Colon (tissue), 2 donors: ENCODE results near the gene NUDT6.
"Not testable (repeated sequence)": the region's sequence is repeated elsewhere in the genome, so short reads cannot be mapped to it uniquely, and the experiment has no call there.

Experiments
- FAIRE-seq: peaks from 2 replicates; lab custom pipeline; 2012; peaks lifted over from hg19 to GRCh38; lab: Jason Lieb, UNC
- donor health status: control.
- donor health status: control.

The NUDT6 gene, protein sequence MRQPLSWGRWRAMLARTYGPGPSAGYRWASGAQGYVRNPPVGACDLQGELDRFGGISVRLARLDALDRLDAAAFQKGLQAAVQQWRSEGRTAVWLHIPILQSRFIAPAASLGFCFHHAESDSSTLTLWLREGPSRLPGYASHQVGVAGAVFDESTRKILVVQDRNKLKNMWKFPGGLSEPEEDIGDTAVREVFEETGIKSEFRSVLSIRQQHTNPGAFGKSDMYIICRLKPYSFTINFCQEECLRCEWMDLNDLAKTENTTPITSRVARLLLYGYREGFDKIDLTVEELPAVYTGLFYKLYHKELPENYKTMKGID

DNA sequence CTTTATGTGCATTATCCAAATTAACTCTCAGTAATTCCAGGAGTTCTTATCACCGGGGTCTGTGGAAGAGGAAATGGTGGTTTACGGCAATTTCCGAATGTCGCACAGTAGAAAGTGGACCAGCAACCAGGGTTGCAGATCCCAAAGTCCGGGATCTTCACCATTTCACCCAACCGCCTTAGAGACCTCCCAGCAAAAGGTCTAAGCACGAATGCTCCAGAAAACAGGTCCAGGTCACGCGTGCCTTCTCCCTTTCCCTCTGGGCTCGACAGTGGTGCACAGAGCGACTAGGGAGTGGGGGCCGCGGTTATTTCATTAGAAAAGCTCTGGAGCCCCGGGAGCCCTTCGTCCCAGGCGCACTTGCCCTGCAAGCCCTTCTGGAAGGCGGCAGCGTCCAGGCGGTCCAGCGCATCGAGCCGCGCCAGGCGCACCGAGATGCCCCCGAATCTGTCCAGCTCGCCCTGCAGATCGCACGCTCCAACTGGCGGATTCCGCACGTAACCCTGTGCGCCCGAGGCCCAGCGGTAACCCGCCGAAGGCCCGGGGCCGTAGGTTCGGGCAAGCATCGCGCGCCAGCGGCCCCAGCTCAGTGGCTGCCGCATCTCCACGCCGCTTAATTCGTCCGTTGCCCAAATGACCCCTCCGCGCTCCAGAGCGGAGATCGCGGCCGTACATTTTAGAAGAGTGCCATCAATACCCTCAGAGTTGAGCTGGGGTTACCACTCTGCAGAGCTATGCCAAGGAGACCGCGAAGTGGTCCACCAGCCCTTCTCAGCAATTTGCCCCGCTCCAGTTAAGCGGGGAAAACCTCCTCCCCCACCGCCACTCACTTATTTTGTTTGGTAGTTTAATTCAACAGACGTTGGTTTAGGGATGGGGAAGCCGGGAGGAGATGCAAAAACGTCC, at the start of gene NUDT6:
Gene NUDT6 (minus strand): TSS at position 627 of the 906 bp plus-strand sequence. CDS start 25 bp downstream, at position 602.
- FAIRE-seq: no peak

GRCh38 chr4:122968227-122968812, 45.9 kb upstream of the NUDT6 start:
- FAIRE-seq: no peak

- FAIRE-seq: no peak
Measured at GRCh38 chr4:122967231-122967630, 44.8 kb upstream of the NUDT6 start.

DNA sequence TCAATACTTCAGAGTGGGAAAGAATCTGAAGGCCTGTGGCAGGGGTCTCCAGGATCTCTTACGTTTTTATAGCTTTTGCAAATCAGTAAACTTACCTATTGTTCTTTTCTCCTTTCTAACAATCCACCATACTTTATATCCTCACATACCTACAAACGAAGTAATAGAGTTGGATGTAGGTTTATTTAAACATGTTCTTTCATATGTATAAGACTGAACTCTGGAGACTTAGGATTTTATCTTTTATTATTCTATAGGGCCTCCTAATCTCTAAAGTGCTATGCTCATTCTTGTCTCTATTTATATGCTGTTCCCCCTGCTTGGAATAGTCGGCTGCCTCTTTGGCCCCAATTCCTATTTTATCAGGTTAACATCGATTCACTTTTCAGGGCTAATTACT, 43.8 kb upstream of the NUDT6 start:
- FAIRE-seq: no peak

GRCh38 chr4:122963216-122963615, 40.8 kb upstream of the NUDT6 start:
- FAIRE-seq: no peak

DNA sequence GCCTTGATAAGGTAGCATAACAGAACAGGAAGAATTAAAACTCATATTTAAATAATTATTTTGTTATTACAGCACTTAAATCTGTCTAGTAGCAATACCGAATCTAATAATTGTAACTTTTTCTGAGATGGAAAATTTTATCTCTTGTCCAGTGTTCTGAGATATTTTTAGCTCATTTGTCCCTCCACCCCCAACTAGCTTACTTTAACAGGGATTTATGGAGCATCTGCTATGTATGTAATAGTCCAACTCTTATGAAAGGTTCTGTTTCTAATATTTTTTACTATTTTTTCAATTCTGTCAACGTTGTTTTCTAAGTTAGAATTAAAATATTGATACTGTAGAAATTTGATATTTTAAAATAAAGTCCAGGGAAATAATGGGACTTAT, 38.2 kb upstream of the NUDT6 start:
- no peak for FAIRE-seq

DNA sequence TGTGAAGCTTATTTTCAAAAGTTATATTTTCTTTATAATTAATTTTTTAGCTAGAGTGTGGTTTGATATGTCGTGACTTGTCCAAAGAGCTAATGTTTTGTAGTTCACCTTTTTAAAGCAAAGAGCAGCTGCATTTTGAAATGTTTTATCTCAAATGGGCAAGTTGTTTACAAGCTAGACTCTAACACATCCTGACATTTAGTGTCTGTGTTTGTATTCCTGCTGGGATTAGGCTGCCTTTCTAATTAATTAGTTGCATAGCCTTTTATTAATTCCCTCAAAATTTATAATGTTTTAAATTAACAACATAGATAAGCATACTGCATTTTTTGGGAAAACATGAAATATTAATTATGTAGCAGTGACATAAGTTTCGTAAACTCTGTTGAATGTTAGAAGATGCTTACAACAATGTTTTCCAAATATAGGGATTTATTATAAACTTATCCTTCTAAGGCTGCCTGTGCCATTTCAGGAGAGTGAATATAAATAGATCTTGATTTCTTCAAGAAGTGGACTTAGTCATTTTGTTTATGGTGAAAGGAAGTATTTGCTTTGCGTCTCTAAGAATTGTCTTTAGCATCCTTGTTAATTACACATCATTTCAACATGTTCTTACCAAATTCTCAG, 37.7 kb upstream of the NUDT6 start:
- FAIRE-seq: no peak

GRCh38 chr4:122959441-122959840, 37.0 kb upstream of the NUDT6 start:
- FAIRE-seq: no peak

- no peak for FAIRE-seq
Measured at GRCh38 chr4:122958505-122958904, 36.1 kb upstream of the NUDT6 start.

GRCh38 chr4:122953924-122954323, 31.5 kb upstream of the NUDT6 start:
- no peak for FAIRE-seq

GRCh38 chr4:122952028-122952427, 29.6 kb upstream of the NUDT6 start:
- no peak for FAIRE-seq

DNA sequence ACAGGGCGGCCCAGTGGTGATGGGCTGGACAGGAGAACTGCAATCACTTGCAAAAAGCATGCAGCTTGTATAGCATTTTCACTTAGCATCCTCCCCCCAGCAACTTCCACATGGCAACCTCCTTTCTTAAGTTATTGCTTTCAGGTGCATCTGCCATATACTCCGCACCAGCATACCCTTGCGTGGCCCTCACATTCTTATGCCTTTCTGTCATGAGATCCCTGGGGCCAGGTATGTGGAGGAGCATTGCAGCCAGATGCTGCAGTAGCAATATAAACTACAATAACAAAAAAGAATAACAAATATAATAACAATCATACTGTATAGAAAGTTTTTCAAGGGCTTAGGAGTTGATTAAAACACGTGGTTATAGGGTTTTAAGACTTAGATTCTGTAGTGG, 26.3 kb upstream of the NUDT6 start:
- FAIRE-seq: no peak

GRCh38 chr4:122946142-122946541, 23.7 kb upstream of the NUDT6 start:
- no peak for FAIRE-seq

DNA sequence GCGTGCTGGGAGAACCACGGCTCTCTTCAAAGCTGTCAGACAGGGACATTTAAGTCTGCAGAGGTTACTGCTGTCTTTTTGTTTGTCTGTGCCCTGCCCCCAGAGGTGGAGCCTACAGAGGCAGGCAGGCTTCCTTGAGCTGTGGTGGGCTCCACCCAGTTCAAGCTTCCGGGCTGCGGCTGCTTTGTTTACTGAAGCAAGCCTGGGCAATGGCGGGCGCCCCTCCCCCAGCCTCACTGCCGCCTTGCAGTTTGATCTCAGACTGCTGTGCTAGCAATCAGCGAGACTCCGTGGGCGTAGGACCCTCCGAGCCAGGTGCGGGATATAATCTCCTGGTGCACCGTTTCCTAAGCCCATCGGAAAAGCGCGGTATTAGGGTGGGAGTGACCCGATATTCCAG, 22.7 kb upstream of the NUDT6 start:
- not testable (repeated sequence) for FAIRE-seq

GRCh38 chr4:122932763-122933162, 10.4 kb upstream of the NUDT6 start:
- FAIRE-seq: no peak

DNA sequence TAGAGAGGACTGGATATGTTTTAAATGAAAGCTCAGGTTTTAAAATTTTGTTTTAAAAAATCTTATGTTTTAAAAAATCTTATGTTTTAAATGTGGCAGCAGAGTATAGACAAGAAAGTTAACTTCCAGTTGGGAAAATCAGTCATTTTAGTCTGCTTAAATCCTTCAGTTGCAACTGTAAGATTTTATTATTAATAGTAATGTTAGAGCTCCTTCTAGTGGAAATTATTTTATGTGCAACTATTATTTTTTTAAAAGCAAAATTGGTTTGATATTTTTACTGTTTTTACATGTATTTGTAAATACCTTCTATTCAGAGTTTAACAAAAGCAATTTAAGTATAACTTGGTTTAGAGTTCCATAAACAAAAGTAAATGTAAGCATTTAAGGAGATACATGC, 8.5 kb upstream of the NUDT6 start:
- peak; percentile 97 for FAIRE-seq

DNA sequence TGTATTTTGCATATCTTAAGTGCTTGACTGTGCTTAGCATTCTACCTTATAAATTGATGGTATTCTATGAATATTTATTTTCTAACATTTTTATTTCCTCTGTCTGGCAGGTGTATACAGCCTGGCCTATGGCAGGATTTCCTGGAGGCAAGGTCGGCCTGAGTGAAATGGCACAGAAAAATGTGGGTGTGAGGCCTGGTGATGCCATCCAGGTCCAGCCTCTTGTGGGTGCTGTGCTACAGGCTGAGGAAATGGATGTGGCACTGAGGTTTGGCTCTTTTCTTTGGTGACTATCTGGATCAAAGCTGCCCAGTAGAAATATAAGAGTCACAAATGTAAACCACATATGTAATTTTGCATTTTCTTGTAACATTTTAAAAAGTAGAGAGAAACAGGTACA, 6.5 kb upstream of the NUDT6 start:
- no peak for FAIRE-seq

DNA sequence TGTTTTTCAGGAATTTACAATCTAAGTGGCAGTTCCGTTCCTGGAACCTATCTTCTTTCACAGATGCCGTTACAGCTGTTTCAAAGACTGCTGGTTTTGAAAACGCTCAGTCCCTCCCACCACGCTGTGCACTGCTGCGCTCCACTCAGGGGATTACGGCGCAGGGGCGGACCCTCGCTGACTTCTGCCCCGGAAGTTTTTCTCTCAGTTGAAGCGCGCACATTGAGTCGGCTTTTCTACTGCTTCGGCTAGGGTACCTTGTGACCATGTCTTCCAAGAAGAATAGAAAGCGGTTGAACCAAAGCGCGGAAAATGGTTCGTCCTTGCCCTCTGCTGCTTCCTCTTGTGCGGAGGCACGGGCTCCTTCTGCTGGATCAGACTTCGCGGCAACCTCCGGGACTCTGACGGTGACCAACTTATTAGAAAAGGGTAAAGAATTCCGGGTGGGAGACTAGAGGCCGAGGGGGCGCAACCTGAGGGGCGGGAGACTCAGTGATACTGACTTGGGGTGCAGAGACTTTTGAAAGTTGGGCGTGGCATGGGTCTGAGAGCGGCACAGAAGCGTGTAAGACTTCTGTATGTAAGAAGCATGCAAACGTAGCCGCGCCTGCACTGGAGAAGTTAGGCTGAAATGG, 597 bp upstream of the NUDT6 start:
- no peak for FAIRE-seq

GRCh38 chr4:122921300-122921699, 1.1 kb downstream of the NUDT6 start:
- no peak for FAIRE-seq

DNA sequence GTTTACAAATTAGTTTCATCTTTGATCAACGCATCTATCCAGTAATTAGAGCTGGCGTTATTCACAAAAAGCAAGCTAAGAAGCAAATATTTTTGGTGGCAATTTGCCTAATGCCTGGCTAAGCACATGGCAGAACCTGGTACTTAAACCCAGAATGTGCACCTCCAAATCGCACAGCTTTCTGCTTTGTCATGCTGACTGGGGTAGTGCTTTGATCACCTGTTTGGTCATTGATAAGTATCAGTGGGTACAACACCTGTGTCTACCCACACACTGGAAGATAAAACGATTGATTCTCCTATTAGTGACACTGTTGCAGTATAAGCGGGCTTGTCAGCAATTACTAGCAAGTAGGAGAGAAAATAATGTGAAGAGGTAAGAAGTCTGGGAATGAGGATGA, 1.9 kb downstream of the NUDT6 start:
- no peak for FAIRE-seq

DNA sequence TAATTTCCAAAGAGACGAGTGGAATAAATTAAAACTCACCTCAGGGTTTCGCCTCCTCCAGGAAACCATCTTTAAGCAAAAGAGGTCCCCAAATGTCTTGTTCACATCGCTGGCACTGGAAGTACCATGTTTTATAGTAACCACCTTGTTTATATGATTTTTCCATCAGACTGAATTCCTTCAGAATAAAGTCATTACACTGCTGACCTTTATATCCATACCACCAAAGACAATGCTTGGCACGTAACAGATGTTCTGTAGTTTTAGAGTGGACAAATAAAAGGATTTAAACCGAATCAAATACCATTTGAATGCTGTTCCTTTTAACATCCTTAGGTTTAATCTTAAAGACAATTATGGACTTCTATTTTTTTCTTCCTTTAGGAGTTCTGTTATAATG, 4.7 kb downstream of the NUDT6 start:
- FAIRE-seq: no peak

- FAIRE-seq: no peak
Measured at GRCh38 chr4:122914938-122915337, 7.5 kb downstream of the NUDT6 start.
